Ovary (tissue), 3 donors: Measurements from ENCODE around the gene PLPP1.

Source experiments
- CTCF ChIP-seq, 3 donors: fragments of 450-650 bp in 2 of 3; fragments of 200-600 bp in 1 of 3; IDR thresholded peaks; one replicate each; pipeline versions ENCODE4 v1.5.1 to v1.8.0; 2016 to 2022; ENCODE audit warnings: antibody characterized with exemption in 3 of 3, mild to moderate bottlenecking in 1 of 3
- EP300 ChIP-seq: sonication (generic); formaldehyde crosslinking; IDR thresholded peaks from one replicate; pipeline ENCODE4 v1.6.1; 2017; ENCODE audit warnings: antibody characterized with exemption
- donor health status: DM: no; HTN: no; CAD: no.

- no peak for TF ChIP-seq CTCF (IDR thresholded peaks at IDR 0.05)
- no peak for TF ChIP-seq EP300
These were observed 11.5 kb downstream of the PLPP1 start for GRCh38 chr5:55523293-55523692.
